HG03520 (cell line): ENCODE data around the gene GDA.
A peak's percentile ranks its signal among the peaks of the same experiment; 100 is the strongest.
"Not testable (repeated sequence)": the region's sequence is repeated elsewhere in the genome, so short reads cannot be mapped to it uniquely, and the experiment has no call there.

Experiments
- ATAC-seq: cut with Tn5 transposase; IDR thresholded peaks from one replicate; pipeline ENCODE4 v1.9.1; 2021; ENCODE audit warnings: mild to moderate bottlenecking, moderate library complexity; ENCODE audit not compliant: unreplicated experiment

Gene GDA

GRCh38 chr9:72204062-72204461 is 54.8 kb downstream of the GDA start:
- no peak for ATAC-seq

- ATAC-seq = peak; percentile 37
Observed at GRCh38 chr9:72205513-72205912, 56.3 kb downstream of the GDA start.

- ATAC-seq = peak; percentile 47
Observed at GRCh38 chr9:72207278-72207677, 58.0 kb downstream of the GDA start.

GRCh38 chr9:72210522-72210921 is 61.3 kb downstream of the GDA start:
- ATAC-seq = no peak

- no peak for ATAC-seq
Observed at GRCh38 chr9:72211047-72211446, 61.8 kb downstream of the GDA start.

- no peak for ATAC-seq
Observed at GRCh38 chr9:72213906-72214305, 64.7 kb downstream of the GDA start.

- no peak for ATAC-seq
Observed at GRCh38 chr9:72217306-72217842, 68.1 kb downstream of the GDA start.

- no peak for ATAC-seq
Observed at GRCh38 chr9:72220589-72220988, 71.3 kb downstream of the GDA start.

GRCh38 chr9:72226146-72226812 is 77.0 kb downstream of the GDA start:
- no peak for ATAC-seq

- ATAC-seq = no peak
Observed at GRCh38 chr9:72228282-72228681, 79.0 kb downstream of the GDA start.

GRCh38 chr9:72232778-72233177 is 83.5 kb downstream of the GDA start:
- ATAC-seq = no peak

GRCh38 chr9:72247549-72247948 is 98.3 kb downstream of the GDA start:
- no peak for ATAC-seq

- ATAC-seq = no peak
Observed at GRCh38 chr9:72251589-72251988, 102.3 kb downstream of the GDA start.

- ATAC-seq = no peak
Observed at GRCh38 chr9:72254901-72255545, 105.8 kb downstream of the GDA start.

GRCh38 chr9:72255569-72255968 is 106.3 kb downstream of the GDA start:
- no peak for ATAC-seq

GRCh38 chr9:72256931-72257330 is 107.7 kb downstream of the GDA start:
- no peak for ATAC-seq

- ATAC-seq = no peak
Observed at GRCh38 chr9:72257814-72258213, 108.6 kb downstream of the GDA start.

- no peak for ATAC-seq
Observed at GRCh38 chr9:72262063-72262462, 112.8 kb downstream of the GDA start.

- ATAC-seq = no peak
Observed at GRCh38 chr9:72263572-72263971, 114.3 kb downstream of the GDA start.

GRCh38 chr9:72268961-72269360 is 119.7 kb downstream of the GDA start:
- no peak for ATAC-seq

GRCh38 chr9:72270359-72270758 is 121.1 kb downstream of the GDA start:
- not testable (repeated sequence) for ATAC-seq
